ENCODE measurements around the gene LCN2.

LCN2 gene

DNA sequence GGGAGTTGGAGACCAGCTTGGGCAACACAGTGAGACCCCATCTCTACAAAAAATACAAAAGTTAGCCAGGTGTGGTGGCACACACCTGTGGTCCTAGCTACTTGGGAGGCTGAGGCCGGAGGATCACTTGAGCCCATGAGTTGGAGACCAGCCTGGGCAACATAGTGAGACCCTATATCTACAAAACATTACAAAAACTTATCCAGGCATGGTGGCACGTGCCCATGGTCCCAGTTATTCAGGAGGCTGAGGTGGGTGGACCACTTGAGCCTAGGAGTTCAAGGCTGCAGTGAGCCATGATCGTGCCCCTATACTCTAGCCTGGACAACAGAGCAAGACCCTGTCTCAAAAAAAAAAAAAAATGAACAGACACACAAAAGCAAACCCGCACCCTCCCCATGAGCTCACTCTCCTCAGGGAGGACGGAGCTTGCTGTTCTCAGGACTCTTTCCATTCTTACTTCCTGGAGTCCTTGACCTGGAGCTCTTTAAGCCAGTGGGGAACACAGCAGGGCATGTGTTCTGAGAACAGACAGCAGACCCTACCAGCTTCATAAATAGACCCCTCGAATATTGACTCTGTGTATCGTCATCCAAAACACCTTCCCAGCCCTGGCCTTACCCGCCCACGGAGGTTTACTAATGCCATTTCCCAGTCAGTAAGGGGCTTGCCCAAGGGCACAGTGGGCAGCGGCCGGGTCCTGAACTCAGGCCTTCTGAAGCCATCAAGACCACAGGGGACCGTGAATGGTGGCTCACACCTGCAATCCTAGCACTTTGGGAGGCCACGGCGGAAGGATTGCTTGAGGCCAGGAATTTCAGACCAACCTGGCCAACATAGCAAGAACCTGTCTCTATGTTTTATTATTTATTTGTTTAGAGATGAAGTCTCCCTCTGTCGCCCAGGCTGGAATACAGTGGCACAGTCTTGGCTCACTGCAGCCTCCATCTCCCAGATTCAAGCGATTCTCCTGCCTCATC lies 32.9 kb upstream of the LCN2 start:
- H3K27ac ChIP-seq (ENCODE audit: low read depth, low read length): no peak overlapping the region
- no peak overlapping the region for H3K9ac ChIP-seq (ENCODE audit: low read depth, low read length)
- WGBS: 96% methylated on average over 16 of the region's 16 CpGs
- no peaks in the 10 kb centered on the region for H3K9me3 ChIP-seq (ENCODE audit: insufficient read depth, low read depth, low read length)
- H3K4me3 ChIP-seq (ENCODE audit: low read length): no peak overlapping the region
- H3K27me3 ChIP-seq (ENCODE audit: insufficient read depth, low read length): no peaks in the 10 kb centered on the region
- H3K36me3 ChIP-seq (ENCODE audit: insufficient read depth, low read length): peaks cover 27% of the 10 kb centered on the region
- H3K4me1 ChIP-seq (ENCODE audit: insufficient read depth, low read length): no peaks in the 10 kb centered on the region

DNA sequence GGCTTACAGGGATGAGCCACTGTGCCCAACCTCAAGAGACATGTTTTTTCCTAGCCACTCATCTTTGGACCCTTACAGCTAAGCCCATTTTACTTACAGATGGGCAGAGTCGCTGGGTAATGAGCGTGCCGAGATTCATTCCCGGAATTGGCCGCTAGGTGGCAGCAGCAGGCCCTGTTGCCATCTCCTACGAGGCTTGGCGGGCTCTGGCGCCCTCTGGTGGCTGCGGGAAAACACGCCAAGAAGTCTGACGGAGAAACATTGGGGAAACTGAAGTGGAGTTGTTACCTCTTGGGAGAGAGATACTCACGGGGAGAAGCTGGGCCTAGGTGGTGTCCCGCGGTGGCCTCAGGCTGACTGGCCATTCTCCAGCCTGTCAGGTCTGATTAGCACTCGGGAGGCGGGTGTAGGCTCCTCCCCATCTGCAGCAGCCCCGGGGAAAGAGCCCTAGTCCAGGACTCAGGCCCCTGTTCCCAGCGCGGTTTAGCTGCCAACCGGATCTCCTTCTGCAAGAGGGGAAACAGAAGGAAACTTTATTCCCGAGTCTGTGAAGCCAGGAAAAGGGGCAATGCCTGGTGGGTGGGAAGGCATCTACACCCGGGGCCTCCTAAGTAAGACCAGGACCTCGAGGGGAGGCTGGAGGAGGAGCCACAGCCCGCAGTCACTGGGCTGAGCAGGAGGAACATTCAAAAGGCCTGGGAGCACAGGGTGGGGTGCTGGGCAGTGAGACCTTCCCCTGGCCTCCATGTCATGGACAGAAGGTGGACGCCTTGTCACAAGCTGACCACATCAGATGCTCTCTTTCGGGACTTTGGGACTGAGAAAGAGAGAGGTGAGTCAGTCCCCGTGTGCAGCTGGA lies 31.4 kb upstream of the LCN2 start:
- H3K36me3 ChIP-seq (ENCODE audit: insufficient read depth, low read length): peaks cover 42% of the 10 kb centered on the region
- H3K27ac ChIP-seq (ENCODE audit: low read depth, low read length): no peak overlapping the region; the same call in 1 of the 2 replicates
- no peaks in the 10 kb centered on the region for H3K27me3 ChIP-seq (ENCODE audit: insufficient read depth, low read length)
- no peaks in the 10 kb centered on the region for H3K9me3 ChIP-seq (ENCODE audit: insufficient read depth, low read depth, low read length)
- no peaks in the 10 kb centered on the region for H3K4me1 ChIP-seq (ENCODE audit: insufficient read depth, low read length)
- H3K9ac ChIP-seq (ENCODE audit: low read depth, low read length): no peak overlapping the region; the same call in 1 of the 2 replicates
- peak overlapping the region; percentile 26 for H3K4me3 ChIP-seq (ENCODE audit: low read length)
- 18% methylated on average over 27 of the region's 27 CpGs for WGBS

DNA sequence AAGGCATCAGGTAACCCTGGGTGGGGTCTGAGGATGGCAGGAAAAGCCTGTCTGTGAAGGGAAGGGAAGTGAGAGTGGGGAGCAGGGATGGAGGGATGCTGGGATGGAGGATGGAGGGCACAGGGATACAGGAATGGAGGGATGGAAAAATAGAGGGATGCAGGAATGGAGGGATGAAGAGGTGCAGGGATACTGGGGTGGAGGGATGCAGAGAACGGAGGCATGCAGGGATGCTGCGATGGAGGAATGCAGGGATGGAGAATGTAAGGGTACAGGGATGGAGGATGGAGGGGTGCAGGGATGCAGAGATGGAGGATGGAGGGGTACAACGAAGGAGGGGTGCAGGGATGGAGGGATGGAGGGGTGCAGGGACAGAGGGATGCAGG lies 30.8 kb upstream of the LCN2 start:
- Histone ChIP-seq H3K27ac (ENCODE audit: low read depth, low read length) (no peak overlapping the region), H3K27me3 (ENCODE audit: insufficient read depth, low read length) (no peaks in the 10 kb centered on the region), H3K4me3 (ENCODE audit: low read length) (no peak overlapping the region), H3K9me3 (ENCODE audit: insufficient read depth, low read depth, low read length) (no peaks in the 10 kb centered on the region), H3K9ac (ENCODE audit: low read depth, low read length) (no peak overlapping the region), H3K4me1 (ENCODE audit: insufficient read depth, low read length) (no peaks in the 10 kb centered on the region), H3K36me3 (ENCODE audit: insufficient read depth, low read length) (peaks cover 42% of the 10 kb centered on the region)
- 72% methylated on average over 3 of the region's 3 CpGs for WGBS

DNA sequence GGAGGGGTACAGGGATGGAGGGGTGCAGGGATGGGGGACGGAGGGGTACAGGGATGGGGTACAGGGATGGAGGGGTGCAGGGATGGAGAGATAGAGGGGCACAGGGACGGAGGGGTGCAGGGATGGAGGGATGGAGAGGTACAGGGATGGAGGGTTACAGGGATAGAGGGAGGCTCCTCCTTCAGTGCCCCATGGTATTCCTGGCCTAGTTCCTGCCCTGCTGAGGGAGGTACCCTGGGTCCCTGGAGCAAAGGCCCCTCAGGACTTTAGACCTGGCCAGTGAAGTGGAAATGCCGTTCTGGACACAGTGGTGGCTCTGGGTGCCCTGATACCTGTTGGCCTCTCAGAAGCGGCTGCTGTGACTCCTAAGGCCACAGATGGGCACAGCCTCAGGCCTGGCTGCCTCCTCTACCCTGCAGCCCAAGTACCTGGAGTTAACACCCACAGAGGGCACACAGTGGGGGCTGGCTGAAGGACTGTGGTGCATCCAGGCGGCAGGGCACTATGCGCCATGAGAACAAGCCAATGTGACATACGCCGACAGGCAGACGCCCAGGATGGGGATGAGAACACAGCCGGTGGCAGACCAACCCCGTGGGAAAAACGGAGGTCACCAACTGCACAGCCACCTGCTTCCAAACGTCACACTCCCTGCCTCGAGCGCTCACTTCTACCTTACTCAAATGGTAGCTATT lies 30.1 kb upstream of the LCN2 start:
- H3K27ac ChIP-seq (ENCODE audit: low read depth, low read length): no peak overlapping the region
- H3K27me3 ChIP-seq (ENCODE audit: insufficient read depth, low read length): no peaks in the 10 kb centered on the region
- 87% methylated on average over 13 of the region's 15 CpGs for WGBS
- peaks cover 43% of the 10 kb centered on the region for H3K36me3 ChIP-seq (ENCODE audit: insufficient read depth, low read length)
- H3K4me3 ChIP-seq (ENCODE audit: low read length): no peak overlapping the region
- no peaks in the 10 kb centered on the region for H3K9me3 ChIP-seq (ENCODE audit: insufficient read depth, low read depth, low read length)
- H3K9ac ChIP-seq (ENCODE audit: low read depth, low read length): no peak overlapping the region
- H3K4me1 ChIP-seq (ENCODE audit: insufficient read depth, low read length): no peaks in the 10 kb centered on the region

DNA sequence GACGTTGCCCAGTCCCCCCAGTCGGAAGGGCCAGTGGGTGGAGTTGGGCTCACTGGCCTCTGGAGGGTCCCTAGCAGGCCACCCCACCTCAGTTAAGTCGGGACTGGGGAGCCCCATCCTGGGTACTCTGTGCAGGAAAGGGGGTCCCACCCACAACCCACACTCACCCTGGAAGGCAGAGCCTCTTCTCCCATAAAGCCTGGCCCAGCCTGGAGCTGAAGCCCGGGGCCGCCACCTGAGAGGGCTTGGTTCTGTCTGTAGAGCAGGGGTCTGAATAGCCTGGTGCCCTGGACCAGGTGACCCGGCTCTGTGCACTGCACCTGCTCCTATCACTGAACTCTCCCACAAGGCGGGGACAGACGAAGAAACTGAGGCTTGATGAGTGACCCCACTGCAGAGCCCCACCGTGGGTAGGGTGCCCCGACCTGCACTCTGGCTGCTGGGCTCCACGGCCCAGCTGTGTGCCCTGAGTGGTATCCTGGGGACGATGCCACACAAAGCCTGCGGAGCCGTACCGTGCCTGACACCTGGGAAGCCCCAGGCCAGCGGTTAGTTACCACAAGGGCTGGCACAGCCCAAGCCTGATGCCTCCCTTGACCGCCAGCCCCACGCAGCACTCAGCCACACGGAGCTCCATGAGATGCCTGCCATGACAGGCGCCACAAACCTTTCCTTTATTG lies 29.1 kb upstream of the LCN2 start:
- Histone ChIP-seq H3K36me3 (ENCODE audit: insufficient read depth, low read length) (peaks cover 46% of the 10 kb centered on the region), H3K27ac (ENCODE audit: low read depth, low read length) (no peak overlapping the region)

DNA sequence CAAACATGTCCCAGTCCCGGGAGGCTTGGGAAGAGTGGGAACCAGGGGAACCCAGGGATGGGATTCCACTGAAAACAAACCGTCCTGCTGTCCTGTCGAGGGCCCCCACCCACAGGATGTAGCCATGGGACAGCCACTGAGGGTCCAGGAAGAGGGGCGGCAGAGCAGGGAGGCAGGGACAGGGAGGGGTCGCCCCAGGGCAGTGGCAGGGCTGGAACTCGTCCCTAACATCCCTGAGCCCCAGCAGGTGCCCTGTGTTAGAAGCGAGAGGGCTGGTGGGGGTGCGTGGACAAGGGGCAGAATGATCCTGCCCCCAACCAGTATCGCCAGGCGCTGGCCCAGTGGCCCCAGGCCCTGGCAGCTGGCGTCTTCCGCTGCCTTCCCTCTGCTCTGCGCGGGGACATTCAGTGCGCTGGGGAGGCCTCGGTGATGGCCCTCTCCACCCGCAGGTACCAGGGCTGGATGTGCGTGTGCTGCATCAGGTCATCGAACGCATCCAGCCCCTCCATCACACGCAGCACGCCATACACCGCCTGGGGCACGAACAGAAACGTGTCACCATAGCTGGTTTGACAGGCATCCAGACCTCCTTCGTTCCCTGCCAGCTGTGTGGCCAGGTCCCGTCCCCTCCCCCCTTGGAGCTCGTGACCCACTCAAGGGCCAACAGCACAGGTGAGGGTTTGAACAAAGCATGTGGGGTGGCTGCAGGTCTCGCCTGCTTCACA lies 28.4 kb upstream of the LCN2 start:
- H3K9ac ChIP-seq (ENCODE audit: low read depth, low read length): no peak overlapping the region
- H3K27me3 ChIP-seq (ENCODE audit: insufficient read depth, low read length): no peaks in the 10 kb centered on the region
- H3K9me3 ChIP-seq (ENCODE audit: insufficient read depth, low read depth, low read length): no peaks in the 10 kb centered on the region
- no peak overlapping the region for H3K4me3 ChIP-seq (ENCODE audit: low read length)
- no peak overlapping the region for H3K27ac ChIP-seq (ENCODE audit: low read depth, low read length)
- no peaks in the 10 kb centered on the region for H3K4me1 ChIP-seq (ENCODE audit: insufficient read depth, low read length)
- H3K36me3 ChIP-seq (ENCODE audit: insufficient read depth, low read length): peaks cover 46% of the 10 kb centered on the region
- 89% methylated on average over 29 of the region's 29 CpGs for WGBS

More for the DNA sequence above, 29.1 kb upstream of the LCN2 start:
- Histone ChIP-seq H3K4me1 (ENCODE audit: insufficient read depth, low read length) (no peaks in the 10 kb centered on the region), H3K9ac (ENCODE audit: low read depth, low read length) (no peak overlapping the region), H3K27me3 (ENCODE audit: insufficient read depth, low read length) (no peaks in the 10 kb centered on the region), H3K4me3 (ENCODE audit: low read length) (no peak overlapping the region), H3K9me3 (ENCODE audit: insufficient read depth, low read depth, low read length) (no peaks in the 10 kb centered on the region)
- 94% methylated on average over 20 of the region's 20 CpGs for WGBS

DNA sequence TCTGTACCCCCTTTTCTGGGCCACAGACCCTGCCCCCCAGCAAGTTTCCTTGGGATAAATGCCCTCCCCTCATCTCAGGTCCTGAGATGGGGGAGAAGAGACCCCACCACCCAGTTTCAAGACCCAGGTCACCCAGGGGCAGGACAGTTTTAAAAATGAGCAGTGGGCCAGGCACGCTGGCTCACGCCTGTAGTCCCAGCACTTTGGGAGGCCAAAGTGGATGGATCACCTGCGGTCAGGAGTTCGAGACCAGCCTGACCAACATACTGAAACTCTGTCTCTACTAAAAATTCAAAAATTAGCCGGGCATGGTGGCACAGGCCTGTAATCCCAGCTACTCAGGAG lies 27.8 kb upstream of the LCN2 start:
- H3K27me3 ChIP-seq (ENCODE audit: insufficient read depth, low read length): no peaks in the 10 kb centered on the region
- H3K9me3 ChIP-seq (ENCODE audit: insufficient read depth, low read depth, low read length): no peaks in the 10 kb centered on the region
- no peak overlapping the region for H3K9ac ChIP-seq (ENCODE audit: low read depth, low read length)
- 95% methylated on average over 5 of the region's 5 CpGs for WGBS
- no peak overlapping the region for H3K4me3 ChIP-seq (ENCODE audit: low read length)
- H3K27ac ChIP-seq (ENCODE audit: low read depth, low read length): no peak overlapping the region
- H3K36me3 ChIP-seq (ENCODE audit: insufficient read depth, low read length): peaks cover 46% of the 10 kb centered on the region
- H3K4me1 ChIP-seq (ENCODE audit: insufficient read depth, low read length): no peaks in the 10 kb centered on the region

DNA sequence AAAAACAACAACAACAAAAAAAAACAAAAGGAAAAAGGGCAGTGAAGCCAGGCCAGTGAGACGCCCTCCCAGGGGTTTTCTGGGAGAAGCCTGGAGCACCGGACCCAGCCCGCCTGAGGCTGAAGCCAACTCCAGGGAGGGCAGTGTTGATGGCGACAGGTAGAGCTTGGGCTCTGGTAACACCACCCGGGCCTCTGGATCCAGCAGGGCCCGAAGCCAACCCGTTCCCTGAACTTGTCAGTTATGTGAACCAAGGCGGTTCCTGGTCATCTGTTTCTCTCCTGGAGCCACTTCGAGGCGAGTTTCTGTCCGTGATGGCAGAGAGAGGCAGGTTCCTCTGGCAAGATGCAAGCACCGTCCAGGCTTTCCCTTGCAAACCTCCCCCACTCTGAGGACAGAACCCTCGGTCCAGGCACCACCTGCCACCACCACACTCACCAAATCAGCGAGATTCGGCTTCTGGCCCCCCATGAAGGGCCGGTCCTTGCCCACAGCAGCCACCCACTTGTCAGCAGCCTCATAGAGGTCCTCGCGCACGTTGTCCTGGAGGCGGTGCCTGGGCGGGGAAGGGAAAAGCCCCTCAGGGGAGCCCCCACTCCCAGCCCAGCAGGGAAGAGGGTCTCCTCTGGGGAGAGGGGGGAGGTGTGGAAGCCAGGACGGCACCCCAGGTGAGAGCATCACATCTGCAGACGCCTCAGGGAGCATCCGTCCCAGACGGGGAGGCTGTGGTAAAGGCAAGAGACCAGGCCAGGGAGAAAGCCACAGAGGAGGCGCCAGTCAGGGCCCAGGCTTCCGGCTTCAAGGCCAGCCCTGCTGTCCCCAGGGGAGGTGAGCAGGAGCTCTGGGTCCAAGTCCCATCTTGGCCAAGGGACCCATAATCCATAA lies 27.1 kb upstream of the LCN2 start:
- Histone ChIP-seq H3K27ac (ENCODE audit: low read depth, low read length) (no peak overlapping the region), H3K9me3 (ENCODE audit: insufficient read depth, low read depth, low read length) (no peaks in the 10 kb centered on the region), H3K36me3 (ENCODE audit: insufficient read depth, low read length) (peaks cover 46% of the 10 kb centered on the region), H3K4me1 (ENCODE audit: insufficient read depth, low read length) (no peaks in the 10 kb centered on the region), H3K9ac (ENCODE audit: low read depth, low read length) (no peak overlapping the region), H3K27me3 (ENCODE audit: insufficient read depth, low read length) (no peaks in the 10 kb centered on the region), H3K4me3 (ENCODE audit: low read length) (no peak overlapping the region)
- 94% methylated on average over 27 of the region's 27 CpGs for WGBS

DNA sequence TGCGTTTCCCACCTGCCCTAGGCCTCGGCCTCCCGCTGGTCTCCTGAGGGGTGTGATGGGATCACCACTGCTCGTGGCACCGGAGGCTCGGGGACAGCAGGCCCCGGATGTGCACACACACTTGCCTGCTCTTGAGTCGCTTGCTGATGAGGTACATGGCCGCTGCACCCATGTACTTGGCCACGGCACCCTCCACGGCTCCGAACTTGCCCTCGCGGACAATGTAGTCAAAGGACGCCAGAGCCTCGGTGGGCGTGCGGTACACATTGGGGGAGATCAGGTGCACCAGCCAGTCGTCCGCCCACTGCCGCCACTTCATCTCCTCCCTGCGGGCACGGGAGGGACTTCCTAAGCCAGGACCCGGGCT lies 26.5 kb upstream of the LCN2 start:
- Histone ChIP-seq H3K36me3 (ENCODE audit: insufficient read depth, low read length) (peaks cover 46% of the 10 kb centered on the region), H3K4me1 (ENCODE audit: insufficient read depth, low read length) (no peaks in the 10 kb centered on the region), H3K9ac (ENCODE audit: low read depth, low read length) (no peak overlapping the region), H3K4me3 (ENCODE audit: low read length) (no peak overlapping the region), H3K27ac (ENCODE audit: low read depth, low read length) (no peak overlapping the region), H3K27me3 (ENCODE audit: insufficient read depth, low read length) (no peaks in the 10 kb centered on the region), H3K9me3 (ENCODE audit: insufficient read depth, low read depth, low read length) (no peaks in the 10 kb centered on the region)
- WGBS: 97% methylated on average over 24 of the region's 24 CpGs

All from HUES64 (cell line).